Common myeloid progenitor, CD34-positive (primary cell): Measurements from ENCODE around the gene ZDHHC20.

Experiments used
- CTCF ChIA-PET: fragments of 350-600 bp; sonication (Branson Sonifier 250); formaldehyde crosslinking; loops from one replicate; lab custom pipeline; 2021; ENCODE audit warnings: antibody characterized with exemption; lab: Charles Lee
- POLR2A ChIA-PET: fragments of 350-600 bp; sonication (Branson Sonifier 250); formaldehyde crosslinking; loops from one replicate; lab custom pipeline; 2021; ENCODE audit warnings: antibody characterized with exemption; lab: Charles Lee
- DNase-seq, 3 donors: peaks; one replicate each; pipeline versions ENCODE4 v3.0.0 to v3.0.0-alpha.2; 2013
- H3K27ac ChIP-seq, 2 experiments: 1 replicate in 1 of 2; 2 replicates in 1 of 2; pipeline ENCODE4 v1.7.0; 2013; ENCODE audit warnings: inconsistent platforms in 2 of 2, low read length in 2 of 2, mild to moderate bottlenecking in 2 of 2, low read depth in 1 of 2, moderate library complexity in 1 of 2; ENCODE audit not compliant: severe bottlenecking in 2 of 2, insufficient read depth in 1 of 2, poor library complexity in 1 of 2
- H3K27me3 ChIP-seq, 5 experiments: replicated peaks in 2 of 5; 1 replicate in 3 of 5; 2 replicates in 2 of 5; pipeline versions ENCODE4 v1.6.1 to v1.7.0; 2013; ENCODE audit warnings: low read length in 4 of 5, mild to moderate bottlenecking in 2 of 5, moderate library complexity in 2 of 5, inconsistent platforms in 1 of 5; ENCODE audit not compliant: insufficient read depth in 5 of 5, control insufficient read depth in 4 of 5
- H3K36me3 ChIP-seq, 4 experiments: 1 replicate in 2 of 4; 2 replicates in 2 of 4; pipeline versions ENCODE4 v1.6.1 to v1.7.0; 2013; ENCODE audit warnings: low read length in 3 of 4, control low read depth in 1 of 4, mild to moderate bottlenecking in 1 of 4; ENCODE audit not compliant: control insufficient read depth in 4 of 4, insufficient read depth in 4 of 4
- H3K4me1 ChIP-seq, 4 experiments: 1 replicate in 3 of 4; 2 replicates in 1 of 4; pipeline versions ENCODE4 v1.6.1 to v1.7.1; 2013; ENCODE audit warnings: low read length in 3 of 4, mild to moderate bottlenecking in 3 of 4, control low read depth in 1 of 4, inconsistent platforms in 1 of 4, moderate library complexity in 1 of 4; ENCODE audit not compliant: control insufficient read depth in 4 of 4, insufficient read depth in 4 of 4; ENCODE audit errors: control extremely low read depth in 1 of 4
- H3K4me3 ChIP-seq, 7 experiments: 1 replicate in 4 of 7; 2 replicates in 3 of 7; pipeline versions ENCODE4 v1.5.1 to v1.7.0; 2013; ENCODE audit warnings: mild to moderate bottlenecking in 7 of 7, low read length in 6 of 7, moderate library complexity in 6 of 7, inconsistent platforms in 2 of 7, low read depth in 2 of 7, control low read depth in 1 of 7; ENCODE audit not compliant: insufficient read depth in 4 of 7, control insufficient read depth in 1 of 7; ENCODE audit errors: extremely low read depth in 1 of 7
- H3K9me3 ChIP-seq, 5 experiments: 1 replicate in 4 of 5; 2 replicates in 1 of 5; pipeline versions ENCODE4 v1.6.1 to v1.7.1; 2013; ENCODE audit warnings: low read length in 4 of 5, mild to moderate bottlenecking in 2 of 5, inconsistent platforms in 1 of 5, low read depth in 1 of 5, moderate library complexity in 1 of 5; ENCODE audit not compliant: control insufficient read depth in 4 of 5, insufficient read depth in 2 of 5; ENCODE audit errors: control extremely low read depth in 1 of 5
- WGBS: methylation state at CpG from one replicate; pipeline ENCODE4 v1.1.5; 2013; ENCODE audit not compliant: insufficient coverage; 5-methylcytosine and 5-hydroxymethylcytosine counted together

Gene ZDHHC20

GRCh38 chr13:21463424-21463823, 4.3 kb upstream of the ZDHHC20 start:
- Histone ChIP-seq H3K9me3 (no peaks in the 10 kb centered on the region), H3K27ac (no peak overlapping the region), H3K27me3 (no peaks in the 10 kb centered on the region), H3K4me3 (no peak overlapping the region), H3K36me3 (no peaks in the 10 kb centered on the region), H3K4me1 (peaks cover 0 to 3% (median 0%) of the 10 kb centered on the region in 4 experiments)
- DNase-seq: no peak
- CTCF ChIA-PET: interaction anchor here (0.7 to 2.8 kb wide), 2 partner anchors 13 to 426 kb away, joined by 3 to 11 read pairs; no protein-coding TSS in a partner anchor
- POLR2A ChIA-PET: no interaction called here

- no peaks in the 10 kb centered on the region for H3K9me3 ChIP-seq
Observed at GRCh38 chr13:21461131-21461530, 2.0 kb upstream of the ZDHHC20 start.

GRCh38 chr13:21458451-21458812, 671 bp downstream of the ZDHHC20 start:
- Histone ChIP-seq H3K27me3 (no peaks in the 10 kb centered on the region), H3K9me3 (peaks cover 0 to 4% (median 2%) of the 10 kb centered on the region in 5 experiments), H3K4me1 (peaks cover 5 to 19% (median 9%) of the 10 kb centered on the region in 4 experiments), H3K4me3 (peak overlapping the region; percentile 91 to 99 (median 96)), H3K36me3 (peaks cover 0 to 2% (median 1%) of the 10 kb centered on the region in 4 experiments), H3K27ac (peak overlapping the region; percentile 50 to 83)
- POLR2A ChIA-PET: interaction anchor here (0.7 to 0.9 kb wide), 2 partner anchors 77 to 81 kb away, joined by 3 to 4 read pairs; no protein-coding TSS in a partner anchor
- CTCF ChIA-PET: interaction anchor here (1.0 to 2.2 kb wide), 3 partner anchors 19 to 328 kb away, joined by 3 to 8 read pairs (median 5); no protein-coding TSS in a partner anchor
- 0% methylated on average over 5 of the region's 16 CpGs for WGBS
- DNase-seq: peak in 2 of 3 donors; percentile 39 to 54

More at GRCh38 chr13:21461131-21461530, 2.0 kb upstream of the ZDHHC20 start:
- 100% methylated on average over 1 of the region's 3 CpGs for WGBS
- Histone ChIP-seq H3K36me3 (no peaks in the 10 kb centered on the region), H3K4me3 (no peak overlapping the region), H3K4me1 (peaks cover 5 to 19% (median 9%) of the 10 kb centered on the region in 4 experiments), H3K27me3 (no peaks in the 10 kb centered on the region), H3K27ac (no peak overlapping the region)
- ChIA-PET POLR2A (no interaction called here), CTCF (interaction anchor here (1.3 to 2.8 kb wide), 2 partner anchors 16 to 89 kb away, joined by 3 to 11 read pairs; no protein-coding TSS in a partner anchor)
- DNase-seq: peak; percentile 9 to 75 (median 51)

- H3K9me3 ChIP-seq: peaks cover 0 to 18% (median 2%) of the 10 kb centered on the region in 5 experiments
- no peak for DNase-seq
- ChIA-PET POLR2A (no interaction called here), CTCF (no interaction called here)
- peaks cover 5 to 16% (median 9%) of the 10 kb centered on the region in 4 experiments for H3K4me1 ChIP-seq
- H3K27ac ChIP-seq: no peak overlapping the region
- no peak overlapping the region for H3K4me3 ChIP-seq
- peaks cover 2 to 4% (median 3%) of the 10 kb centered on the region in 4 experiments for H3K36me3 ChIP-seq
- no peaks in the 10 kb centered on the region for H3K27me3 ChIP-seq
- 100% methylated on average over 3 of the region's 6 CpGs for WGBS
Observed at GRCh38 chr13:21453387-21454081, 5.6 kb downstream of the ZDHHC20 start.

GRCh38 chr13:21450936-21451335, 8.2 kb downstream of the ZDHHC20 start:
- Histone ChIP-seq H3K4me1 (no peaks in the 10 kb centered on the region), H3K4me3 (no peak overlapping the region), H3K27ac (no peak overlapping the region), H3K27me3 (no peaks in the 10 kb centered on the region), H3K36me3 (peaks cover 2 to 5% (median 3%) of the 10 kb centered on the region in 4 experiments), H3K9me3 (peaks cover 0 to 18% (median 2%) of the 10 kb centered on the region in 5 experiments)
- ChIA-PET POLR2A (no interaction called here), CTCF (no interaction called here)
- no peak for DNase-seq
- WGBS: no CpG with 5 or more reads among the region's 3 CpGs

- 100% methylated on average over 1 of the region's 2 CpGs for WGBS
- ChIA-PET POLR2A (no interaction called here), CTCF (no interaction called here)
- DNase-seq: no peak
- Histone ChIP-seq H3K4me3 (no peak overlapping the region), H3K27ac (no peak overlapping the region), H3K36me3 (peaks cover 0 to 9% (median 0%) of the 10 kb centered on the region in 4 experiments), H3K9me3 (peaks cover 0 to 2% (median 0%) of the 10 kb centered on the region in 5 experiments), H3K27me3 (no peaks in the 10 kb centered on the region), H3K4me1 (peaks cover 0 to 3% (median 0%) of the 10 kb centered on the region in 4 experiments)
Observed at GRCh38 chr13:21446656-21447055, 12.4 kb downstream of the ZDHHC20 start.

- POLR2A ChIA-PET: no interaction called here
- no peak overlapping the region for H3K4me3 ChIP-seq
- DNase-seq: no peak
- peaks cover 0 to 9% (median 0%) of the 10 kb centered on the region in 4 experiments for H3K36me3 ChIP-seq
- H3K4me1 ChIP-seq: peaks cover 0 to 3% (median 0%) of the 10 kb centered on the region in 4 experiments
- H3K27me3 ChIP-seq: no peaks in the 10 kb centered on the region
- peaks cover 0 to 2% (median 0%) of the 10 kb centered on the region in 5 experiments for H3K9me3 ChIP-seq
- CTCF ChIA-PET: interaction anchor here (1.0 kb wide), 1 partner anchor 17 kb away, joined by 3 read pairs; no protein-coding TSS in a partner anchor
- H3K27ac ChIP-seq: no peak overlapping the region
- 94% methylated on average over 6 of the region's 6 CpGs for WGBS
Observed at GRCh38 chr13:21445759-21446158, 13.3 kb downstream of the ZDHHC20 start.
